T-helper 1 cell treated with Interleukin-12 subunit alpha and Interleukin-12 subunit beta and Interleukin-4 antibody, amounts not matched to agents 30 μg/mL and 1 μg/mL, for 36 hours (primary cell): ENCODE measurements around the gene OR14I1.
"Not testable (repeated sequence)": the region's sequence is repeated elsewhere in the genome, so short reads cannot be mapped to it uniquely, and the experiment has no call there.

ENCODE experiments used
- H3K27ac Mint-ChIP-seq: one replicate; pipeline ENCODE4 v1.8.0; 2021; ENCODE audit warnings: mild to moderate bottlenecking, mixed read lengths
- H3K27me3 Mint-ChIP-seq: one replicate; pipeline ENCODE4 v1.8.0; 2021; ENCODE audit warnings: low read depth, mixed read lengths
- H3K36me3 Mint-ChIP-seq: one replicate; pipeline ENCODE4 v1.8.0; 2021; ENCODE audit warnings: low read depth, mixed read lengths
- H3K4me1 Mint-ChIP-seq: one replicate; pipeline ENCODE4 v1.8.0; 2021; ENCODE audit warnings: low read depth, mixed read lengths
- H3K4me3 Mint-ChIP-seq: one replicate; pipeline ENCODE4 v1.8.0; 2021; ENCODE audit warnings: mild to moderate bottlenecking, moderate library complexity, mixed read lengths
- H3K9me3 Mint-ChIP-seq: one replicate; pipeline ENCODE4 v1.8.0; 2021; ENCODE audit warnings: mixed read lengths

Gene OR14I1

DNA sequence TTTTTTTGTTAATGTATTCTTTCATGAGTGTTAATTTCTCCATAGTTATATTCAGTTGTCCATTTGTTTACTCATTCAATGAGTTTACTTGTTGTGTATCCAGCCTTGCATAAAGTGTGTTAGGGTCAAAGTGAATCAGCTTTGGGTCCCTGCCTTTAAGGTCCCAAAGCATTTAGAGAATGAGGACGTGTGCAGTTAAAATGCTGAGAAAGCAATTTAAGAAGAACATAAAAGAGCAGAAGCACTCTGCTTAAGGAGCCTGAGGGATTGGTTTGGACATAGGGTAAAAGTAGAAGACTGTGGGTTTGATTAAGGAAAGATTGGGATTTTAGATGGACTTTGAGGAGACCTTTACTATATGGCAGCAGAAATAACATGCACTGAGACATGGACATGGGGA is 3.5 kb downstream of the OR14I1 start:
- H3K9me3 Mint-ChIP-seq, result no peaks in the 10 kb centered on the region
- no peak overlapping the region for H3K4me3 Mint-ChIP-seq
- no peaks in the 10 kb centered on the region for H3K27me3 Mint-ChIP-seq
- H3K4me1 Mint-ChIP-seq, result no peaks in the 10 kb centered on the region
- H3K27ac Mint-ChIP-seq, result no peak overlapping the region
- no peaks in the 10 kb centered on the region for H3K36me3 Mint-ChIP-seq

DNA sequence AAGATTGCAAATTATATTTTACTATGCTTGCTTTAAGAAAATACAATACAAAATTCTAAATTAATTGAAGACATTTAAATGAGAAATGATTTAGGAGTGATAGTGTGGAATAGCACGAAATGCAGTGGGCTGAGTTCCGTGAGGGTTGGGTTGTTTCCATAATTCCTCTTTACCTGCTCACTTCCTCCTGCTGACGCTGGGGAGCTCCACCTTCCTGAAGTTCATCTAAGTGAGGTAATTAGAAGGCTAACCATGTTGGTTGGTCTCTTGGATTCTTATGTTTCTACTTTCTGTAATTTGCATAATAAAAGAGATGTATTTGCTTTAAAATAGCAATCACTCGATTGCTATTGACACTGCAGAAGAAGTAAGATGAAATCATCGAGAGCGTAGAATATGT is 4.7 kb downstream of the OR14I1 start:
- Mint-ChIP-seq H3K9me3 (no peaks in the 10 kb centered on the region), H3K4me3 (no peak overlapping the region), H3K27me3 (no peaks in the 10 kb centered on the region), H3K4me1 (no peaks in the 10 kb centered on the region), H3K36me3 (no peaks in the 10 kb centered on the region), H3K27ac (no peak overlapping the region)

DNA sequence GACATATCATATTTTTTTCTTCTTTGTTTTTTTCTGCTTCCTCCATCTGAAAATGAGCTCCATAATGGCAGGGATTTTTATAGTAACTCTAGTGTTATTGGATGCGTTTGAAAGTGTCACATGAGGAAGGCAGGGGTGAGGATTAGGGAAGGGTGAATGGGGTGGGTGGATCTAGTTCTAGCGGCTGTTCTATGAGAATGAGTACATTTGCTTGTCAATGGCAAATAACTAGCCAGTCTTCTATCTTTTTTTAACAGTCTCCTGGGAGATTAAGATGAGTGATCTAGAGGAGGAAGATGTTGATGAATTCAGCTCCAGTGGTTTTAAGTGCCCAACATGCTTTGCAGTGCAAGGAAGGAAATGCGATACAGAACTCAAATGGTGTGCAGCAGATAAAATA is 5.8 kb downstream of the OR14I1 start:
- Mint-ChIP-seq H3K9me3 (peaks cover 5% of the 10 kb centered on the region), H3K4me1 (no peaks in the 10 kb centered on the region), H3K27me3 (no peaks in the 10 kb centered on the region), H3K4me3 (no peak overlapping the region), H3K27ac (no peak overlapping the region), H3K36me3 (no peaks in the 10 kb centered on the region)

DNA sequence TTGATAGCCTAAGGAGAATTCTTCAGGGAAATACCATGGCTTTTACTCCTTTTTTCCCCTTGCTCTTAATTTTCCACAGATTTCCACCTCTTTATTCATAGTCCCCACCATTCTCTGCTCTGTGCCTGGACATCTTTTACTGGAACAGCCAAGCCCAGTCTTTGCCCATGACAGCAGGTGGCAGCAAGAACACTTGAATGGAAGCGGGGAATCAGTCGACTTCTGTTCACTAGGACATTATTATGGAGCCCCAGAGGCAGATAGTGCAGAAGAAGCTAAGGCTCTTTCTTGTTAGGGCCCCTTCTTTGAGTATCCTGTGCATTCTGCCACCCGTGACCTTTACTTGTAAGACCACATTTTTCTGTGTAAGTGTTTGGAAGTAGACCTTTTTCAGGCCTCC is 6.3 kb downstream of the OR14I1 start:
- Mint-ChIP-seq H3K4me3 (no peak overlapping the region), H3K36me3 (no peaks in the 10 kb centered on the region), H3K9me3 (peaks cover 5% of the 10 kb centered on the region)

DNA sequence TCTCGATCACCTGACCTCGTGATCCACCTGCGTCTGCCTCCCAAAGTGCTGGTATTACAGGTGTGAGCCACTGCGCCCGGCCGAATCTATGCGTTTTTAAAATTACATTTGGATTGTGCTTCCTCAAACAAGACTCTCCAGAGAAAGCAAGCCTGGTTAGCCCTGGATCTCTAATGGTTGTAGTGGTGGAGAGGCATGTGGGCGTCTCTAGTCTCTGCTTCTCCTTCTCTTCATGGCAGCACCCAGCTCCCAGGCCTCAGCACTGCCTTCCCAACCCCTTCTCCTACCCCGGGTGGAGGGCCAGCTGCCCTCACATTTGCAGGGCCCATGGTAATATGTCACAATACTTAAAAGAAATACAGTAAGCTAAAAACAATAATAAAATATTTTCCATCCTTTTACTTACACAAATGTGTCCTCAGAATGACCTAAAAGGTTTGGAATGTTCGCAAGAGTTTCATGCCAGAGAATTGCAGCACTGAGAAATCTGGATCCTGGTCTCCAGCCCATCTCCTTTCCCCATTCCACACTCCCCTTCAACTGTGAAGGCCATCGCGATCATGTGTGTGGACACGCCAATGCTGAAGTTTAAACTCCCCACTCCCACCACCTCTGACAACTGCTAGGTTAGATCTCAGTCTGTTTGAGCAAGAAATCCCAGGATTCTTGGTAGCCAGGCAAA is 7.0 kb downstream of the OR14I1 start:
- Mint-ChIP-seq H3K4me3 (no peak overlapping the region), H3K9me3 (peaks cover 5% of the 10 kb centered on the region), H3K27ac (no peak overlapping the region), H3K27me3 (no peaks in the 10 kb centered on the region), H3K4me1 (no peaks in the 10 kb centered on the region), H3K36me3 (no peaks in the 10 kb centered on the region)

More for the DNA sequence above, 6.3 kb downstream of the OR14I1 start:
- Mint-ChIP-seq H3K27ac (no peak overlapping the region), H3K27me3 (no peaks in the 10 kb centered on the region), H3K4me1 (no peaks in the 10 kb centered on the region)

DNA sequence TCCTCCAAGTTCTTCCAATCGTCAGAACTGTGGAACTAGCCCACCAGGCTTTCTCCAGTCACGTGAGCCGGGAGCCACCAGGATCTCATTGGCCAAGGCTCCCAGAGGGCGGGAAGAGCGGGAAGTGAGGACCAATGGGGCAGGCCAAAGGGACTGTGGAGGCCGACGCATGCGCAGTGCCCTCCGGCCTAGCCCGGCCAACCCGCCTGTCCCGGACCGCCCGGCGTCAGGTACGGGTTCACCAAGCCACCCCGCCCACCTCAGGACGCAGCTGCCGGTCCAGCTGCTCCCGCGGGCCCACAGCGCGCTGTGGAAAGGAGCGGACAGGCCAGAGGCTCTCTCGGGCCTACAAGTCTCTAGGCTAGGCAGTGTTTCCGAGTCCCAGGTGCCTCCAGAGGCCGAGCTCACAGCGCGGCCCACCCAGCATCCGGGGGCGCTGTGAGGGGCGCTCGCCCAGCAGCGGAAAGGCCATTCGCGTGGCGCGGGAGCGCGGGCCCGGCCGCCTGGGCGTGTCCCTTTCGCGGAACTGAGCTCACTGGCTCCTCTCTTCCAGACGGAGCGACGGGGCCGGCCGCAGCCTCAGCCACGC is 10.9 kb downstream of the OR14I1 start:
- Mint-ChIP-seq H3K27ac (no peak overlapping the region), H3K4me3 (no peak overlapping the region), H3K4me1 (peaks cover 3% of the 10 kb centered on the region), H3K36me3 (no peaks in the 10 kb centered on the region), H3K9me3 (peaks cover 11% of the 10 kb centered on the region), H3K27me3 (no peaks in the 10 kb centered on the region)

DNA sequence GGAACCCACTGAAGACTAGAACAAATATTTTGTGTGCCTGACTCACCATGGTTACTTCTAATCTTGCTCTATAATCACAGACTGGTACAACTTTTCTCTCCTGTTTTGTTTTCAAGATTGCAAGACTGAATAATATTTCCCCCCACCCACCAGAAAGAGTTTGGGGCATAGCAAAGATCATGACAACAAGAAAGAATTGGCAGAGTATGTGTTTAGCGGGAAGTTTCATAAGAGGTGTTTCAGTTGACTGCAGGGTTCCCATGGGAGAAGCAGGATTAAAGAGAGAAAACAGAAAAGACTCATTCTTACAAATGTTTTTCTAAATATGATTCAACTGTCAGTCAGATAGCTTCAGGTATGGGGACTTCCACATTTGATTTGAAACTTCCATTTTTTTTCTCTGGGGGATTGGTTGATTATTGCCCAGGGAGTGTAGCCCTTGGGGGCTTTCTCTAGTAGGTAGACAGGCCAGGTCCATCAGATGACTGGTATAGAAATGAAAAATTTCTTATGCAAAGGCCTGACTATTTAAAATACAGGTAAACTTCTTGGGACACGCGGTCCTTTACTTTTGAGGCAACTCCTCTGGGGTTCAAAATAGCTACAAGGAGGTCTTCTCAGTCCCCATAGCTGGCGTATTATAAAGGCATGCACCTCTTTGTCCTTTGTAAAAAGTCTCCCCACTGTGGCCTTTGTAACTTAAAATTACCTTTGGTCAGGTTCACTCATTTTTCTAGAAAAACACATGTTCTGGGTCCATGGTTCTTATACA is 13.9 kb downstream of the OR14I1 start:
- H3K27me3 Mint-ChIP-seq, result peaks cover 3% of the 10 kb centered on the region
- H3K9me3 Mint-ChIP-seq, result peaks cover 11% of the 10 kb centered on the region
- peaks cover 3% of the 10 kb centered on the region for H3K4me1 Mint-ChIP-seq
- no peaks in the 10 kb centered on the region for H3K36me3 Mint-ChIP-seq
- no peak overlapping the region for H3K27ac Mint-ChIP-seq
- no peak overlapping the region for H3K4me3 Mint-ChIP-seq

DNA sequence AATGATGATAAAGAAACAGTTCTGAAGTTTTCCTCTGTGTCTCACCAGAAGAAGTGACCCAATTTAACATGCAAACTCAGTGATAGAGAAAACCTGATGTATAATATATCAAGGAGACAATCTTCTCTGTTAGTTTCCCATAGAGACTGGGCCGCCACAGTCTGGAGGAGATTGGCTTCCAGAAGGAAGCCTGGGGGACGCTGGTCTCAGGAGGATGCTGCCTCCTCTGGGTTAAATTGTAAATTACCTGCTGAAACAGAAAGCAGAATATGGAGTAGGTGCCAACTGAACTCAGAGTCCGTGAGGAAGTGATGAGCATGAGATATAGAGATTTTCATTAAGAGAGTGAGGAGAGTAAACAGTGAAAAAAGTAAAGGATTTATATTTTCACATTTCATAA is 15.8 kb downstream of the OR14I1 start:
- peaks cover 4% of the 10 kb centered on the region for H3K27me3 Mint-ChIP-seq
- no peaks in the 10 kb centered on the region for H3K36me3 Mint-ChIP-seq
- no peak overlapping the region for H3K4me3 Mint-ChIP-seq
- peaks cover 3% of the 10 kb centered on the region for H3K4me1 Mint-ChIP-seq
- H3K9me3 Mint-ChIP-seq, result peaks cover 5% of the 10 kb centered on the region
- H3K27ac Mint-ChIP-seq, result no peak overlapping the region

DNA sequence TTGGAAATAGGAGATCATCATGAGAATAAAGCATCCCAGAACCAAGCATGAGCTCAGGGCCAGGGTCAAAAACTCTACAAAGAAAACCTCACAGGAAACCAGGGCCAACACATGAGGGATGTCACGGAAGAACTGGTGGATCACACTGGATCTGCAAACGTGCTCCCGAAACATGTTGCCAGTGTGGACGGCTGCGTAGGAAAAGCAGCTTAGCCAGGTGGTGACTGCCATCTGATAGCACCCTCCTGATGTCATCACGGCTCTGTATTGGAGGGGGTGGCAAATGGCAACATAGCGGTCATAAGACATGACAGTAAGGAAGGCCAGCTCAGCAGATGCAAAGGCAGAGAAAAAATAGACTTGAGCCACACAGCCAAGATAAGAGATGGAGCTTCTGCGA is 20.9 kb downstream of the OR14I1 start:
- Mint-ChIP-seq H3K9me3 (no peaks in the 10 kb centered on the region), H3K4me3 (no peak overlapping the region), H3K27me3 (peaks cover 4% of the 10 kb centered on the region), H3K36me3 (no peaks in the 10 kb centered on the region), H3K4me1 (no peaks in the 10 kb centered on the region), H3K27ac (no peak overlapping the region)

DNA sequence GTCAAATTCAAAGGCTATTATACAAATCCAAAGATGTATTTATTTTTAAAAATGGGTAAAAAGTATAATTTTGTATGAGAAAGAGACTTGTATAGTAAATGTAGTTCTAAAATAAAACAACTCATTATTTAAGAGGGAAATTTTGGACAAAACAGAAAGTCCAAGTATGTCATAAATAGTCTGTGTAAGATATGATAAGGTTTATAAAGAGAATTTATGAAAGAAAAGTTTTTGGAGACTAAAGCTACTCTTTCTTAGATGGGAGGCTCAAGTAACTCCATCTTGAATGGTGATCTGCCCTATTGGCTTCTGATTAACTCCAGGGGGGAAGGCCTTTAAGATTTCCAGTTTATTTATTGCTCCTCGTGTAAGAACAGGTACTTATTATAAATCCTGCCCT is 32.6 kb downstream of the OR14I1 start:
- Mint-ChIP-seq H3K27ac (no peak overlapping the region), H3K27me3 (no peaks in the 10 kb centered on the region), H3K36me3 (no peaks in the 10 kb centered on the region), H3K9me3 (peaks cover 14% of the 10 kb centered on the region), H3K4me3 (no peak overlapping the region), H3K4me1 (no peaks in the 10 kb centered on the region)

DNA sequence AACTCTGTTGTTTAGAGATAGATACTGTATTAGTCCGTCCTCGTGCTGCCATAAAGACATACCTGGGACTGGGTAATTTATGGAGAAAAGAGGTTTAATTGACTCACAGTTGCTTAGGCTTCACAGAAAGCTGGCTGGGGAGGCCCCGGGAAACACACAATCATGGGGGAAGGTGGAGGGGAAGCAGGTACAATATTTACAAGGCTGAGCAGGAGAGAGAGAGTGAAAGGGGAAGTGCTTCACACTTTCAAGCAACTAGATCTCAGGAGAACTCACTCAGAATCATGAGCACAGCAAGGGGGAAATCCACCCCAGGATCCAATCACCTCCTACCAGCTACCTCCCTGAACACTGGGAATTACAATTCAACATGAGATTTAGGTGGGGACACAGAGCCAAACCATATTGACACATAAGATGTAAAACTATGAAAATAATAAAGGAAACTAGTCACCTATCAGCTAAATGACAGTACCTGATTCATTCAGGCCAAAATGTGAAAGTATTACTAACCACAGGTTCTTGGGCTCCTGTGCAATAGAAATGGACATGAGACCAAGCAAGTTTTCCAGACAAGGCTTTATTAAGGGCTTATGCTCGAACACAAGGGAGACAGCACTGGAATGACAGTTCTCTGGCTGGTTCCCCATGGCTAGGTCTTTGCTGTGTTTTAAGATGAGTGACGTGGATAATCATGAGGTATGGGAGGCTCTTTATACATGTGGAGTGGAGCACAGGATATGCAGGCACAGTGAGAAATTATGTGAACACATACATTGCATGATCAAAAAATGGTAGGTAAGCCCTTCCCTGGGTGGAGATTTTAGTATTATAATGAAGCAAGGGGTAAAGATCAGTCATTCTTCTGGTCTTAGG is 38.9 kb downstream of the OR14I1 start:
- H3K4me3 Mint-ChIP-seq, H3K27ac Mint-ChIP-seq, H3K9me3 Mint-ChIP-seq, H3K27me3 Mint-ChIP-seq, H3K36me3 Mint-ChIP-seq, H3K4me1 Mint-ChIP-seq: not testable (repeated sequence)

DNA sequence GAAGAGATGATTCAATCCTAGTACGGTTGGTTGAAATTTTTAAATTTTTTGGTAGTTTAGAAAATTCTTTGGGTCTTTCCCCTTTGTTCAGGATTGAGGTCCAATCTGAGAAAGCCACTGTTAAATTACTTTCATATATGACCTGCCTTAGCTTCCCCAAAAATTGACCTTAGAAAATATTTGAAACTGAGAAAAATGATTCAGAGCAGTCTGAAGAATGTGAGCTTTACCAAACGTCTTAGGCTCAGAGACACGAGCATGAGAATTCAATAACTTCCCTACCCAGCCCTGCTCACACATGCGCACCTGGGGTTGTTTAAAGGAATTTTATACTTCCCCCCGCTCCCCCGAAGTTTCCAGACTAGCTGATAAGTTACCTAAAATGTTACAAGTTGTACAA is 45.8 kb downstream of the OR14I1 start:
- H3K27ac Mint-ChIP-seq, H3K4me1 Mint-ChIP-seq, H3K27me3 Mint-ChIP-seq, H3K36me3 Mint-ChIP-seq, H3K4me3 Mint-ChIP-seq, H3K9me3 Mint-ChIP-seq: not testable (repeated sequence)

DNA sequence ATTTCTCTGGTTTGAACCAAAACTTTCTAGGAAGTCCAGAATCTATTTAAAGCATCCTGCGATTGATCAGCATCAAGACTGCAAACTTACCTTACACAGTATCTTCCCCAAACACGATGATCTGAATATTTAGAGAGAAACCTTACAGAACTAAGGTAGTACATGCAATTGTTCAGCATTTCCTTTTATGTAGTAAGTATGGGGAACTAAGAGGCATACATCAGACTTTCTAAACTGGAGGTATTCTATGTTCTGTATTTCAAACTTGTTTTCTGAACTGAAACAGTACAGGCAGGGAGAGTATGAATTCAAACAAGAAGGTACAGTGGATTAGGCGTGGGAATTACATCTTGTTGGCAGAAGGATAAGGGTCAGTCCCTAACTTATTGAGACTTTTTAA is 47.2 kb downstream of the OR14I1 start, which contains the start of gene OR2T27:
TSS of gene OR2T27 (minus strand) at position 175 of the 400 bp plus-strand sequence. CDS start 4,644 bp downstream, outside the sequence.
- H3K27me3 Mint-ChIP-seq, H3K27ac Mint-ChIP-seq, H3K4me3 Mint-ChIP-seq, H3K36me3 Mint-ChIP-seq, H3K4me1 Mint-ChIP-seq, H3K9me3 Mint-ChIP-seq: not testable (repeated sequence)
